Bone marrow (tissue), 2 donors: ENCODE data around the gene THG1L.
"Not testable (repeated sequence)": the region's sequence is repeated elsewhere in the genome, so short reads cannot be mapped to it uniquely, and the experiment has no call there.

Experiments
- DNase-seq, 2 donors: peaks; one replicate each; lab custom pipeline; 2025; lab: John Stamatoyannopoulos, UW

THG1L gene

GRCh38 chr5:157731272-157732129, at the start of gene THG1L:
Gene THG1L (plus strand): TSS chr5:157731420. CDS start chr5:157731441, 21 bp downstream.
- peak; percentile 81 to 97 for DNase-seq

GRCh38 chr5:157682257-157682656, 49.0 kb upstream of the THG1L start:
- no peak for DNase-seq

DNA sequence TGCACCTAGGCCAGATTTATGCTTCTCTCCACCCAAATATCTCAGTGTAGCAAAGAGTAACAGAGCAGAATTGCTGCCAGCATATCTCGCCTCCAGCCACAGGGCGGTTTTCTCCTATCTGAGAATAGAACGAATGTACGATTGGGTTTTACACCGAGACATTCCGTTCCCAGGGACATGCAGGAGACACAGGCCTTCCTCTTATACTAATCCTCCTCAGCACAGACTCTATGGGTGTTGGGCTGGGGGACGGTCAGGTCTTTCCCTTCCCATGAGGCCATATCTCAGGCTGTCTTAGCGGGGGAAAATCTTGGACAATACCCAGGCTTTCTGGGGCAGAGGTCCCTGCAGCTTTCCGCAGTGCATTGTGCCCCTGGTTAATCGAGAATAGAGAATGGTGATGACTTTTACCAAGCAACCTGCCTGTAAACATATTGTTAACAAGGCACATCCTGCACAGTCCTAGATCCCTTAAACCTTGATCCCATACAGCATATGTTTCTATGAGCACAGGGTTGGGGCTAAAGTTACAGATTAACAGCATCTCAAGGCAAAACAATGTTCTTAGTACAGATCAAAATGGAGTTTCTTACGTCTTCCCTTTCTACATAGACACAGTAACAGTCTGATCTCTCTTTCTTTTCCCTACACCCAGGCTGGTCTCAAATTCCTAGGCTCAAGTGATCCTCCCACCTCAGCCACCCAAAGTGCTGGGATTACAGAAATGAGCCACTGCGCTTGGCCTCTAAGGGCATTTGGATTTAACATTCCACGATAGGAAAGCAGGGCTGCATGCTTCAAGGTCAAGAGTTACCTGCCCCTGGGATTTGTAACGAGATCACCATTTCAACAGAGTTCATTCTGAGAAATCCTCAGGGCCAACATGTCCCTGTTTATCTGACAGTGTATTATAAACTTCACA, 44.7 kb upstream of the THG1L start:
- DNase-seq, result not testable (repeated sequence)

GRCh38 chr5:157687198-157687554, 44.0 kb upstream of the THG1L start:
- DNase-seq, result no peak

DNA sequence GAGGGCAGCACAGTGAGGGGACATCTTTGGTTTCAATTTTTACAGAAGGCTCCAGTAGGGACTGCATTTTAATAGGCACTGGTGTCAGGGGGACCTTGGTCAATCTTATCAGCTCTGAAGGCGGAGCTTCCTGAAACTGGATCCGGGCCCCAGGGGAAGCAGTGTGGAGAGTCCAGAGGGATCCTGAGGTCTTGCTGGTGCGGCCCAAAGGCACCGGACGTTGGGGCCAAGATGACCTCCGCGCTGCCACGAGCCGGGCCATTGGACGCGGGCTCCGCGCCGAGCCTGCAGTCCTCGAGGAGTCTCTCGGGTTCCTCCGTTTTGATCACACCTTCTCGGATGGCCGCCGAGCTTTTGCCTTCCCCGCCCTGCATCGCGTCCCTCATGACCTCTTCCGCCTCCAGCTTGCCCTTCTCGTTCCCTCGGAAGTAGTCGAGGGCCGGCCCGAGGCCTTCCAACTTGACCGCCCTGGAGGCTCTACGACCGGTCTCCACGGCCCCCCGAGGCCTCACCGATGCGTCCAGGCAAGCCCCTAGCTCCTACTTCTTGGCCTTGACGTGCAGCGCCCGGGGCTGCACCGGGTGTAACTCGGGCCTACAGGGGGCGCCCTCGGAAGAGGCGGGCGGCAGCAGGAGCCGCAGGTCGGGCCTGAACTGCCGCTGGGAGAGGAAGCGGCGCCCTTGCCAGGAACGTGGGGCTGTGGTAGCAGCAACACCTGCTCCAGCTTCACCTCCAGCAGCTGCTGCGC, 41.1 kb upstream of the THG1L start:
- no peak for DNase-seq

GRCh38 chr5:157690690-157691433, 40.4 kb upstream of the THG1L start:
- DNase-seq, result no peak

- DNase-seq, result not testable (repeated sequence)
Observed at GRCh38 chr5:157693816-157694215, 37.4 kb upstream of the THG1L start.

- not testable (repeated sequence) for DNase-seq
Observed at GRCh38 chr5:157696154-157696553, 35.1 kb upstream of the THG1L start.

DNA sequence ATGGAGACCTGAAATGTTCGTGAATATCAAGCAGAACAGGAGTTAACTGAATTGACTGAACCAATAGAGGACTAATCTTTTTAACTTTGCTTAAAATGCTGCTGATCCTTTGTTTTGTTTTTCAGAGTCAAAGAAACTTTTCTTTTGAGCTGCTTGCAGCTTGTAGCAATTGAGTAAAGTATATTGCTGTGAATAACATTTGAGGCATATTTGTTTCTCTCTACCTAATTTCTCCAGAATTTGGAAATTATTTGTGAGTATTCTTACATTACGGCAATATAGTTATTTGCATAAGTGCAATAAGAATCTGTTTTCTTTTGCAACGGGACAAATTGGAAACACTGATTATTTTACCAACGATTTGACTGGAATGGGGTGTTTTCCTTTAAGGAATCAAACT, 32.5 kb upstream of the THG1L start:
- not testable (repeated sequence) for DNase-seq

- no peak for DNase-seq
Observed at GRCh38 chr5:157703736-157704135, 27.5 kb upstream of the THG1L start.

DNA sequence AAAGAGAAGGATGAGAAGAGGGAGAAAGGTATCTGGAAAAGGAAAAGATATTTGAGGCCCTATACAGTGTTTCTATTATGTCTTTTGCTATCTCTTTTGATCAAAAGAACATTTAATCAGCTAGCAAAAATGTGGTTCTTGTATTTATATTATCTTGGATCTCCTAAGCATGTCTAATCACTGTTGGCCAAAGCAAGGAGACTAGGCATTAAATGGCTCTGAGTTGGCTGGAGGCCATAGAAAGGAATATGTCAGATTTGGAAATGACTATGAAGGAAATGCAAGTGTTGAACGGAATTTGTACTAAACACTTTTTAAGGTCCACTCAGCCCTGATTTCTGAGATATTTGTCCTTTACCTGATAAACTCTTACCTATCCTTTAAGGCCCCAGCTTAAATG, 22.4 kb upstream of the THG1L start:
- no peak for DNase-seq

- no peak for DNase-seq
Observed at GRCh38 chr5:157709346-157709745, 21.9 kb upstream of the THG1L start.

DNA sequence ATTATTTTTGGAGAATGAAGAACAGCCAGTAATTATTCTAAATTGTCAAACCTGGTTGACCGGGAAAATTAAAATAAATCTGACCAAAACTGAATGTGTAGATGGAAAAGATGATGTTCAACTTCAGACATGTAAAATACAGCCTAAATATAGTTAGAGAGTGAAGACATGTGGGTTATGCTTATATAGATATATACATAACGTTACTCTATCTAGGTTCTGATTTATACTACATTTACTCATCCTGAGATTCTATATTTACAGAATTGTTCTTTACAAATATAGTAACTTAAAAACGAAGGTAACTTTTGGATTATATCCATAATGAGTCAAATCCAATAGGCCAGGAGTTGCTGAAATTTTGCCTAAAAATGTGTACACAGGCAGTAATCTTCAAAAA, 20.8 kb upstream of the THG1L start:
- DNase-seq, result no peak

- DNase-seq, result no peak
Observed at GRCh38 chr5:157710882-157711281, 20.3 kb upstream of the THG1L start.

- DNase-seq, result no peak
Observed at GRCh38 chr5:157713830-157714595, 17.2 kb upstream of the THG1L start.

DNA sequence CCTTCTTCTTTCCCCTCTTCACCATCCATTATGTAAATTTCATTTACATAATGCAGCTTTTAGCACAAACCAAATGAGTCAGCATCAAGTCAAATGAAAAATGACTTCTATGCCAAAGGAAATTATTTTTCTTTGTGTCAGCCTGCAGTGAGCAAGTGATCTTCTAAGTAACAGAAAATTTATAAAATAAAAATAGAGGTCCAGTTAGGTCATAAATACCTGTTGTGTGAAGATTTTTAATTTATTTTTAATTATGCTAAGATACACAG, 16.7 kb upstream of the THG1L start:
- no peak for DNase-seq

DNA sequence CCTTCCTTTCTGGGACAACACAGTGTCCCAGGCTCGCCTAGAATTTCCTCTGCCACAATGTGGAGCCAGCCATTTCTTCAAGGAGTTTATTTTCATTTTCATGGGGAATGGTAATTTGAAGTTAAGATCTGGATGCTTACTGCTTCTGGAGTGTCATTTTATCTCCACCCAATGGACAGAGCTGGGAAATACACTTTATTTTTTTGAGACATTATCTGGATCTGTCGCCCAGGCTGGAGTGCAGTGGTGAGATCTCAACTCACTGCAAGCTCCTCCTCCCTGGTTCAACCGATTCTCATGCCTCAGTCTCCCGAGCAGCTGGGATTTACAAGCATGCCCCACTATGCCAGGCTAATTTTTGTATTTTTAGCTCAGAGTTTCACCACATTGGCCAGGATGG, 12.7 kb upstream of the THG1L start:
- DNase-seq, result no peak

DNA sequence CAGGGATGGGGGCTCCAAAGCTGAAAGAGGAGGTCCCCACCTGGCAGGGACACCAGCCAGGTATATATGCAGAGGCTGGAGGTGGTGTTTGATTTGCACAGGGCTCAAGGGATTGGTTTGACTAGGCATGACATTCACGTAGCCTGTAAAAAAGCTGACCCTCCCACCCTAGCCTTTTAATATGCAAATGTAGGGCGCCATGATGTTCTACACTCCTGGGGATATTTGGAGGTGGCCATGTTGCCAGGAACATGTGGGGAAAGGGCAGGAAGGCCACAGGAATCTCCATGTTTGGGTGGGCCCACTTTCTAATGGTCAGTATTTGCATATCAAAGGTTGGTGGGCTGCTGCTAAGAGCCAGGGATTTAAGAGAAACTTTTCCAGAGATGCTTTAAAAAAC, 12.0 kb upstream of the THG1L start:
- DNase-seq, result no peak

GRCh38 chr5:157721159-157721558, 10.1 kb upstream of the THG1L start:
- DNase-seq, result no peak

GRCh38 chr5:157722895-157723294, 8.3 kb upstream of the THG1L start:
- not testable (repeated sequence) for DNase-seq

DNA sequence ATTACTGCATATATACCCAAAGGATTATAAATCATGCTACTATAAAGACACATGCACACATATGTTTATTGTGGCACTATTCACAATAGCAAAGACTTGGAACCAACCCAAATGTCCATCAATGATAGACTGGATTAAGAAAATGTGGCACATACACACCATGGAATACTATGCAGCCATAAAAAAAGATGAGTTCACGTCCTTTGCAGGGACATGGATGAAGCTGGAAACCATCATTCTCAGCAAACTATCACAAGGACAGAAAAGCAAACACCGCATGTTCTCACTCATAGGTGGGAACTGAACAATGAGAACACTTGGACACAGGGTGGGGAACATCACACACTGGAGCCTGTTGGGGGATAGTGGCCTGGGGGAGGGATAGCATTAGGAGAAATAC, 4.6 kb upstream of the THG1L start:
- not testable (repeated sequence) for DNase-seq
